PFSK-1 (cell line): Measurements from ENCODE around the gene SKI.

Experiments
- FOXP2 ChIP-seq: optimal IDR thresholded peaks from 2 replicates; pipeline ENCODE3; 2011; ENCODE audit warnings: borderline replicate concordance, control low read depth, inconsistent platforms; ENCODE audit not compliant: insufficient read depth; ENCODE audit errors: extremely low read length, extremely low read depth
- POLR2AphosphoS5 ChIP-seq: IDR thresholded peaks from 2 replicates; pipeline ENCODE4 v1.6.1; 2012; ENCODE audit warnings: low read depth, mild to moderate bottlenecking, control low read depth, low read length, moderate library complexity
- SIN3A ChIP-seq: IDR thresholded peaks from 2 replicates; pipeline ENCODE4 v1.6.1; 2012; ENCODE audit warnings: mild to moderate bottlenecking, low read length, moderate library complexity, borderline replicate concordance; ENCODE audit not compliant: insufficient read depth
- TAF1 ChIP-seq: IDR thresholded peaks from 2 replicates; pipeline ENCODE4 v1.6.1; 2012; ENCODE audit warnings: low read length, control low read depth, borderline replicate concordance; ENCODE audit not compliant: insufficient read depth
- TF ChIP-seq, protein P1 (sequence below), 2 experiments: IDR thresholded peaks; 2 replicates each; pipeline versions ENCODE4 v1.6.1 to v1.8.0; 2011 to 2012; ENCODE audit warnings: low read depth in 2 of 2, low read length in 2 of 2, control low read depth in 1 of 2, inconsistent platforms in 1 of 2, mild to moderate bottlenecking in 1 of 2, moderate library complexity in 1 of 2; ENCODE audit not compliant: insufficient read depth in 1 of 2

SKI gene

DNA sequence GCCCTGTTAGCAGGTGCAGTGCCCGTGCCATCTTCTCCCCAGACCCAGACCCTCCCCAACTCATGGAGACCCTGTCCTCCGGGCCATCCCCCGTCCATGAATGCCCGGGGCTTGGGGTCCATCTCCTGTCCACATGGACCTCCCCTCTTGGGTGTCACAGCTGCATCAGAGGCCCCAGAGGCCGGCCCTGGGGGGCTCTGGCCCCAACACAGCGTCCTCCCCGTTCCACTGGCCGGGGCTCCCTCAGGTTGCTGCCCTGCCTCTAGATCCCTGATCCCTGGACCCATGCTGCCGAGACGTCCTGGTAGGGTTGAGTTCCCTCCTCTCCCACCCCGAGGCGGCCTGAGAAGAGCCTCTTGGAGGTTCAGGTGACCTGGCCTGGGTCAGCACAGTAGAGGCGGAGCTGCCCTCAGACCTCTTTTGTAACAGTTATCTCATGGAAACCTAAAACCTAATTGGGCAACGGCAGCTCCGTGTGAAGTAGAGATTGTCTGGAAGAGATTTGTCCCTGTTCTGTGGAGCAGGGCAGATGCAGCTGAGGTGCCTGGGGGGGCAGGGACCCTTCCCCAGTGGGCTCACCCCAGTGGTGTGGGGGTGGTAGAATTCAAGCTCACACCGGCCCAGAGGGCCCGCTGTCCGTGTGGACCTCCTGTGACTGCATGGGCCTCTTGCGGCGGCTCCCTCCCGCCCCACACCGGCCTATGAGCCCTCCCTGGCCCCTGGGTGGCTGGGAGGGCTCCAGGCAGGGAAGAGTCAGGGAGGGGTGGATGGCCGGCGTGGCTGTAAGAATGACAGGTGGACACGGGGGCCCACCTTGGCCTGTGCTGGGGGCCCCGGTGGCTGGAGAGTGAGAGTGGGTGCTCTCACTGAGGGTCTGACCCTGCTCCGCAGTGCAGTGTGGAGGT, 56.1 kb downstream of the SKI start:
- TF ChIP-seq POLR2AphosphoS5 (no peak), SIN3A (no peak), FOXP2 (no peak), TAF1 (no peak)
- TF ChIP-seq, protein P1, sequence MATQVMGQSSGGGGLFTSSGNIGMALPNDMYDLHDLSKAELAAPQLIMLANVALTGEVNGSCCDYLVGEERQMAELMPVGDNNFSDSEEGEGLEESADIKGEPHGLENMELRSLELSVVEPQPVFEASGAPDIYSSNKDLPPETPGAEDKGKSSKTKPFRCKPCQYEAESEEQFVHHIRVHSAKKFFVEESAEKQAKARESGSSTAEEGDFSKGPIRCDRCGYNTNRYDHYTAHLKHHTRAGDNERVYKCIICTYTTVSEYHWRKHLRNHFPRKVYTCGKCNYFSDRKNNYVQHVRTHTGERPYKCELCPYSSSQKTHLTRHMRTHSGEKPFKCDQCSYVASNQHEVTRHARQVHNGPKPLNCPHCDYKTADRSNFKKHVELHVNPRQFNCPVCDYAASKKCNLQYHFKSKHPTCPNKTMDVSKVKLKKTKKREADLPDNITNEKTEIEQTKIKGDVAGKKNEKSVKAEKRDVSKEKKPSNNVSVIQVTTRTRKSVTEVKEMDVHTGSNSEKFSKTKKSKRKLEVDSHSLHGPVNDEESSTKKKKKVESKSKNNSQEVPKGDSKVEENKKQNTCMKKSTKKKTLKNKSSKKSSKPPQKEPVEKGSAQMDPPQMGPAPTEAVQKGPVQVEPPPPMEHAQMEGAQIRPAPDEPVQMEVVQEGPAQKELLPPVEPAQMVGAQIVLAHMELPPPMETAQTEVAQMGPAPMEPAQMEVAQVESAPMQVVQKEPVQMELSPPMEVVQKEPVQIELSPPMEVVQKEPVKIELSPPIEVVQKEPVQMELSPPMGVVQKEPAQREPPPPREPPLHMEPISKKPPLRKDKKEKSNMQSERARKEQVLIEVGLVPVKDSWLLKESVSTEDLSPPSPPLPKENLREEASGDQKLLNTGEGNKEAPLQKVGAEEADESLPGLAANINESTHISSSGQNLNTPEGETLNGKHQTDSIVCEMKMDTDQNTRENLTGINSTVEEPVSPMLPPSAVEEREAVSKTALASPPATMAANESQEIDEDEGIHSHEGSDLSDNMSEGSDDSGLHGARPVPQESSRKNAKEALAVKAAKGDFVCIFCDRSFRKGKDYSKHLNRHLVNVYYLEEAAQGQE (IDR thresholded peaks at IDR 0.05; ENCODE audit: insufficient read depth in 1 of 2, low read depth in 2 of 2, low read length in 2 of 2) = no peak

GRCh38 chr1:2284932-2285331, 56.8 kb downstream of the SKI start:
- TF ChIP-seq SIN3A = no peak
- no peak for TF ChIP-seq FOXP2
- TF ChIP-seq POLR2AphosphoS5 = no peak
- TF ChIP-seq, protein P1 (IDR thresholded peaks at IDR 0.05; ENCODE audit: insufficient read depth in 1 of 2, low read depth in 2 of 2, low read length in 2 of 2) = no peak
- no peak for TF ChIP-seq TAF1

GRCh38 chr1:2286923-2287322, 58.8 kb downstream of the SKI start:
- TF ChIP-seq POLR2AphosphoS5 (no peak), TAF1 (no peak), FOXP2 (no peak), SIN3A (no peak)
- TF ChIP-seq, protein P1 (IDR thresholded peaks at IDR 0.05; ENCODE audit: insufficient read depth in 1 of 2, low read depth in 2 of 2, low read length in 2 of 2) = no peak

DNA sequence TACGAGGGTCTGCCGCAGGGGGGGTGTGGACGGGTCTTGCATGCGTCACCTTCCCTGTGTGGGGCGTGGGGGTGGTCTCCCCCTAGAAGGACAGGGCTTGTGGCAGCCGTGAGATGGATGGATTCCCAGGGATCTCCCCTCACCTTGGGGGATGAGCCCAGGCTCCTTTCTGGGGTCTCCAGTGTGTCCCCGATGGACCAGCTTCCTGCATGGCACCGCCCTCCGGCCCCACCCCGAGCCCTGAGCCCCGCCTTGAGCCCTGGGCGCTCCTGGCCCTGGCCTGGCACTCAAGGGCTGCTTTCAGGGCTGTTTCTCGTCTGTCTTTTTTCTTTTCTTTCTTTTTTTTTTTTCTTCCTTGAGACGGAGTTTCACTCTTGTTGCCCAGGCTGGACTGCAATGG, 59.5 kb downstream of the SKI start:
- TF ChIP-seq TAF1 (no peak), SIN3A (no peak), FOXP2 (no peak), POLR2AphosphoS5 (no peak)
- TF ChIP-seq, protein P1 (IDR thresholded peaks at IDR 0.05; ENCODE audit: insufficient read depth in 1 of 2, low read depth in 2 of 2, low read length in 2 of 2) = no peak
